ENCODE results near the gene KCTD17. TPM values are rescaled to one million over a fixed set of nuclear protein-coding genes. Genes with fewer than 3 reads are reported as not detected.

Gene KCTD17
- total RNA-seq, 4 donors from 2014 or later = 32.4 to 58.0 (median 48.1) TPM

DNA sequence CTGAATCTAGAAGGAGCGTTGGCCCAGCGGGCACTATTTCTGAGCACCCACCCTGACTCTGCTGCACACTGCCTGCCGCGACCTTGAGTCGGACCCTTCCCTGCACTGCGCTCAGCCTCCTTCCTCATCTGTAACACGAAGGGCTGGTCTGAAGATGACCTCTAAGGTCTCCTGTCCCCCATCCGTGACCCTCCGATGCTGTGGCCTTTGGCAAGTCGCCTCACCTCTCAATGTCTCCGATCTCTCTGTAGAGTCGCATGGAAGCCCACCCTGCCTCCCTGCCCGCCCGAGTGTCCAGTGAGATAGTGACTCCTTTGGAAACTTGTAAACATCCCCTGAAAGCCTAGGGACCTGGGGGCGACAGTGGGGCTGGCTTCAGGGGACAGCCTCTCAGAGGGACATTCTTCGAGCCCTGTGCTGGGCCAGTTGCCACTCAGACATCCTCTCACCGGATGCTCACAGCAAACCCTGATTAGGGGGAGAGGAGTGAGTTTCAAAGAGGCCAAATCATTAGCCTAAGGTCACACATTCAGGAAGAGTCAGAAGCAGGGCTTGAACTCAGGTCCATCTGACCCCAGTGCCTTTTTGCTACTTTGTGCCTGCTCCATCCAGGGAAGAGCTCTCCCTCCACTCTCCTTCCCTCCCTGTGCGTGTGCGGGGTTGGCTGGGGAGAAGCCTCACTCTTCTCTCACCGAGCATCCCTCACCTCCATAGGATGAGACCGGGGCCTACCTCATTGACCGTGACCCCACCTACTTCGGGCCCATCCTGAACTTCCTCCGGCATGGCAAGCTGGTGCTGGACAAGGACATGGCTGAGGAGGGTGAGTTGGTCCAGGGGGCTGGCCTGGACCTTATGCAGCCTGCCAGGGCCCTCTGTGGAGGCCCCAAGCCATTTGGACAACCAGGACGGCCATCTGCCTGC is 1.1 kb downstream of the KCTD17 start:
- peak overlapping the region; percentile 54 for H3K4me3 ChIP-seq (ENCODE audit: low read depth, poor library complexity, severe bottlenecking)
- 73 to 86% methylated on average over 24 to 25 of the region's 25 CpGs for WGBS, 2 donors
- no peak for DNase-seq (ENCODE audit: low spot score in 2 of 2)
- intact Hi-C loops (cut with DNase I; ENCODE audit: low total_unique reads) = no loop called here
- no peak for TF ChIP-seq POLR2A (IDR thresholded peaks at IDR 0.05)
- TF ChIP-seq, protein P1, sequence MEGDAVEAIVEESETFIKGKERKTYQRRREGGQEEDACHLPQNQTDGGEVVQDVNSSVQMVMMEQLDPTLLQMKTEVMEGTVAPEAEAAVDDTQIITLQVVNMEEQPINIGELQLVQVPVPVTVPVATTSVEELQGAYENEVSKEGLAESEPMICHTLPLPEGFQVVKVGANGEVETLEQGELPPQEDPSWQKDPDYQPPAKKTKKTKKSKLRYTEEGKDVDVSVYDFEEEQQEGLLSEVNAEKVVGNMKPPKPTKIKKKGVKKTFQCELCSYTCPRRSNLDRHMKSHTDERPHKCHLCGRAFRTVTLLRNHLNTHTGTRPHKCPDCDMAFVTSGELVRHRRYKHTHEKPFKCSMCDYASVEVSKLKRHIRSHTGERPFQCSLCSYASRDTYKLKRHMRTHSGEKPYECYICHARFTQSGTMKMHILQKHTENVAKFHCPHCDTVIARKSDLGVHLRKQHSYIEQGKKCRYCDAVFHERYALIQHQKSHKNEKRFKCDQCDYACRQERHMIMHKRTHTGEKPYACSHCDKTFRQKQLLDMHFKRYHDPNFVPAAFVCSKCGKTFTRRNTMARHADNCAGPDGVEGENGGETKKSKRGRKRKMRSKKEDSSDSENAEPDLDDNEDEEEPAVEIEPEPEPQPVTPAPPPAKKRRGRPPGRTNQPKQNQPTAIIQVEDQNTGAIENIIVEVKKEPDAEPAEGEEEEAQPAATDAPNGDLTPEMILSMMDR (IDR thresholded peaks at IDR 0.05) = no peak

DNA sequence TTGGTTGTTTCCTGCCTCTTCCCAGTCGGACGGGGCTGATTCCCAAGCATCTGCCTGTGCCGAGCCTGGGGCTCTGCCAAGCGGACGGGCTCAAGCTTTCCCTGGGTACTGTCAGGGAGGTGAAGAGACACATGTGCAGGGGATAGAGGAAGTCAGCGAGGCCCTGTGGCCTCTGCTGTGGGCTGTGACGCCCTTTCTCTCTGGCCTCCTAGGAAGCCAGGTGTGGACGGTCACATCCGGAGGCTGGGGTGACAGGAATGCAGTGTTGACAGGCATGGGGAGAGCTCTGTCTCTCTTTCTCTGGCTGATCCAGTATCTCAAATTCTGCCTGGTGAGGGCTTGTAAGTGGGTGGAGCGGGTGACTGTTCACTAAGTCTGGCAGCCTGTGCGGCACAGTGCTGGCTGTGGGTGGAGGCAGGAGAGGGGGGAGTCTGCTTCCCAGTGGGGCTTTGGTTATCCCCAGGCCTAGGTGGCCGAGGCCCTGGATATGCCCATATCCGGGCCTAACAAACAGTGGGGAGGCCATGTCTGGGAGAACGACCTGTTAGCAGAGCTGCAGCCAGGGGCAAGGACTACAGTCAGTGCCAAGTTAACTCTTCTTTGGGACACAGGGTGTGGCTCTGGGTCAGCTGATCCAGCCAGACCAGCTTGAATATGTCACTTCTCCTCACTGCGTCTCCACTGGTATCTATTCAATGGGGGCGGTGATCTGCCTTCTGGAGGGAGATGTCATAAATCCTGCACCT is 1.9 kb downstream of the KCTD17 start:
- 40 to 44% methylated on average over 16 of the region's 16 CpGs for WGBS, 2 donors
- no peak overlapping the region for H3K4me3 ChIP-seq (ENCODE audit: low read depth, poor library complexity, severe bottlenecking)
- no peak for TF ChIP-seq POLR2A (IDR thresholded peaks at IDR 0.05)
- TF ChIP-seq, protein P1 (IDR thresholded peaks at IDR 0.05) = no peak
- intact Hi-C loops (cut with DNase I; ENCODE audit: low total_unique reads) = no loop called here
- no peak for DNase-seq (ENCODE audit: low spot score in 2 of 2)

DNA sequence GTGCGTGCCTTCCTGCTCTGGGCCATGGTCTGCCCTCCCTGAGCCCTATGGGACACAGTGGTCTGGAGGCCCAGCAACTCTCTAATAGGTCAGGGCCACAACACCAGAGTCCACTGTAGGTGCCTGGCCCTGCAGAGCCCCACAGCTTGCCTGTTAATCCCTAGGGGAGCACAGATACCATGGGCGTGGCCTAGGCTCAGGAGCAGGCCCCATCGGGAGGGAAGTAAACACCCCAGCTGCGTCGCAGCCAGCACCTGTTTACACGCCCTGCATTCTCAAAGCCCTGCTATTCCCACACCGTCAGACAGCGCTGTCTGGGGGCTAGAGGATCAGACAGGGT is 2.5 kb downstream of the KCTD17 start:
- intact Hi-C loops (cut with DNase I; ENCODE audit: low total_unique reads) = no loop called here
- H3K4me3 ChIP-seq (ENCODE audit: low read depth, poor library complexity, severe bottlenecking) = no peak overlapping the region
- DNase-seq (ENCODE audit: low spot score in 2 of 2) = no peak
- TF ChIP-seq, protein P1 (IDR thresholded peaks at IDR 0.05) = no peak
- no peak for TF ChIP-seq POLR2A (IDR thresholded peaks at IDR 0.05)
- WGBS, 2 donors = 59 to 63% methylated on average over 7 of the region's 8 CpGs

DNA sequence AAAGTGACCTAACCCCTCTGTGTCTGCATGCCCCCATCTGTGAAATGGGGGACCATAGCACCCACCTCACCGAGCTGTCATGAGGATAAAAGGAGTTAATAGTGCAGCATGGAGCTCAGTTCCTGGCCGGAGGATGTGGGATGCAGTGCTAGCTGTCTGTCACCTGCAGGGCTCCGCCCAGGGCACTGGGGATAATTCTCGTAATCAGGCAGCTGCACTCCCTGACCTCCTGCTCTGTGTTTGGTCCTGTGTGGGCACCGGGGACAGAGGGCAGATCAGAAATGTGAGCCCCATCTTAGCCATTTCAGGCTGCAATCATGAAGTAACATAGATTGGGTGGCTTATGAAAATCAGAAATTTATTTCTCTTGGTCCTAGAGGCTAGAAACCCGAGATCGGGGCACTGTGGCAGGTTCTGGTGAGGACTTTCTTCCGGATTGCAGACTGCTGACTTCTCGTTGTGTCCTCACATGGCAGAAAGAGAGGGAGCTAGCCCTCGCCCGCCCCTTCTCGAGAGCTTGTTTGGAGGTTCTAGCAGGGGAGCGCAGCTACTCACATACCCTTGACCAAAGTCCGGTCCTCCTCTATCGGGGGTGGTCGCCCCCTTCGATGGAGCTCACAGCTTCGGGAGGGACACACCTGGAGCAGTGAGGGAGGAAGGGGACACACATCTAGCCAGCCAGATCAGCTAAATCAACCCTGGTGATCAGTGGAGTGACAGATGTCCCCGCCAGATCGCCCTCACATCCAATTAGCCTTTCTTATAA is 3.2 kb downstream of the KCTD17 start:
- DNase-seq (ENCODE audit: low spot score in 2 of 2) = no peak
- no peak overlapping the region for H3K4me3 ChIP-seq (ENCODE audit: low read depth, poor library complexity, severe bottlenecking)
- intact Hi-C loops (cut with DNase I; ENCODE audit: low total_unique reads) = no loop called here
- WGBS, 2 donors = 91 to 93% methylated on average over 20 of the region's 20 CpGs
- TF ChIP-seq, protein P1 (IDR thresholded peaks at IDR 0.05) = no peak
- TF ChIP-seq POLR2A (IDR thresholded peaks at IDR 0.05) = no peak

DNA sequence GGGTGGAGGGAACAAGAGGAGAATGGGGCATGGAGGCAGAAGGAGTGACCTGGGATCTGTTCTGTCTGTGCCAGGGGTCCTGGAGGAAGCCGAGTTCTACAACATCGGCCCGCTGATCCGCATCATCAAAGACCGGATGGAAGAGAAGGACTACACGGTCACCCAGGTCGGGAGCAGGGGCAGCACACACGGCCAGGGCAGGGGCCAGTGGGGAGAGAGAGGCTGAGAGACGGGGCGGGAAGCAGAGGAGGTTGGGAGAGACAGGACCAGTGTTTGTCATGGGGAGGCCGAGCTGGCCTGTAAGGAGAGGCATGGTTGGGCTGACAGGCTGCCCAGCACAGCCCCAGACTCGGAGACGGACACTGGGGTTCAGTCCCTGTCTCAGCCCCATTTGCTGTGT is 4.7 kb downstream of the KCTD17 start:
- no peak overlapping the region for H3K4me3 ChIP-seq (ENCODE audit: low read depth, poor library complexity, severe bottlenecking)
- DNase-seq (ENCODE audit: low spot score in 2 of 2) = no peak
- intact Hi-C loops (cut with DNase I; ENCODE audit: low total_unique reads) = no loop called here
- no peak for TF ChIP-seq POLR2A (IDR thresholded peaks at IDR 0.05)
- TF ChIP-seq, protein P1 (IDR thresholded peaks at IDR 0.05) = no peak
- 95 to 97% methylated on average over 13 of the region's 13 CpGs for WGBS, 2 donors

Data from lower leg skin (tissue), 4 donors.